ENCODE data around the gene CYBC1.
"Not testable (repeated sequence)": the region's sequence is repeated elsewhere in the genome, so short reads cannot be mapped to it uniquely, and the experiment has no call there.

CYBC1 gene

DNA sequence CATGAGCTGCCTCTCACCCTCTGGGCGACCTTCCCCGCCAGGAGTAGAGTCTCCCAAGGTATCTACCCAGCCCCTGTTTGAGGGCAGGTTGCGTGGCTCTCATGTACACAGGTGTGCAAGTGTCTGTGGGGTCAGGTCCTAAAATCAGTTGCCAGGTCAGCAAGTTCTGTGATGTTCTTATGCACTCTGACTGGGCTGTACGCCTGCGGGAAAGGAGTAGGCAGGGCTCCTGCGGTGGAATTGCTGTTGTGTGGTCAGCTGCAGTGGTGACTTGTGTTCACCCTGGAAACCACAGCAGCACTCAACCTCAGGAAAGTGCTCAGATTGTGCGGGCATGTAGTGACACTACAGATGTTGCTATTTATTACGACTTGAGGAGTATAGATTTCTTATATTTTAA is 27.4 kb upstream of the CYBC1 start:
- DNase-seq (ENCODE audit: low read depth), result no peak

DNA sequence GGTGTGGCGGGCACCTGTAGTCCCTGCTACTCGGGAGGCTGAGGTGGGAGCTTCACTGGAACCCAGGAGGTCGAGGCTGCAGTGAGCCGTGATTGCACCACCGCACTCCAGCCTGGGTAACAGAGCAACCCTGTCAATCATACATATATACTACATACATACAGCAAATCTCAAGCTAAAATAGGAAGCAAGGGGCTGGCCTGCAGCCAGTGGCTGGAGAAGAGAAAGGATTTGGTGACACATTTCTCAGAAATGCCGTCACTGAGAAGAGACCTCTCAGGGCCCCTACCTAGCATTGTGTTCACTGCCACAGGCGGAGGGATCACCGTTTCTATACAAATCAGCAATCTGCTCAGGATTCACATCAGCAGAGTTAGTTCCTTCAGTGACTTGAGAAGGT is 24.9 kb upstream of the CYBC1 start:
- no peak for DNase-seq (ENCODE audit: low read depth)

DNA sequence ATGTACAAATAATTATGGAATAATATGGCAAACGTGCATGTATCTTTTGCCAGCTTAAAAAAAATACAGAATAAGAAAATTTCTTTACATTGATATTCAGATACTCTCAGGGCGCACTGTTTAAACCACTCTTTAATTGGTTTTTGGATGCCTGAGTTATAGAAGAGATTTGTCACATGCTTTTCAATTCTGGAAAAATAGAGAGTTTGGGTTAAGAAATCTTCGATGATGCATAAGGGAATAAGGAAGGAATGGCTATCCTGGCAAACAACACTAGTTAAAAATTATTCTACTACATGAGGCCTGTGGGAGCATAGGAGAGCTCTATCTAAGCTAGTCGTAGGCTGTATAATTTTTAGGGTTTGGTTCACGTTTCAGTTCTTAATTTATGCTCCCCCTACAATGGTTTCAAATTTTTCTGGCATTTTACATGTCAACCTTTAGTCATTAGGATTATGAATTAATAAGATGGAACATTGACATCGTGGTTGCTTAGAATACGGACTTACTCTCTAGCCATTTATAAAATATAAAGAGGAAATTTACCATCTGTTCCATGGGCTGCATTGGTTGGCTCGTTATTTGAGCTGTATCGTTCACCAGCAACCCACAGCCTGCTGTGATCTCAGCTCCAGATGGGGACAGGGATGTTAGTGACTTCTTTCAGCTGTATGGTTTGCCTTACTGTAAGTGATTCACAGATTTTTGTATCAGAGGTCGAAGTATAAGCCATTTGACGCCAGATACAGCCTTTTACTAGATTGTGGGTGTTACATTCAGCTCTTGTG is 23.9 kb upstream of the CYBC1 start:
- no peak for DNase-seq (ENCODE audit: low read depth)

- DNase-seq (ENCODE audit: low read depth), result no peak
These were observed 19.5 kb upstream of the CYBC1 start for GRCh38 chr17:82470065-82470464.

DNA sequence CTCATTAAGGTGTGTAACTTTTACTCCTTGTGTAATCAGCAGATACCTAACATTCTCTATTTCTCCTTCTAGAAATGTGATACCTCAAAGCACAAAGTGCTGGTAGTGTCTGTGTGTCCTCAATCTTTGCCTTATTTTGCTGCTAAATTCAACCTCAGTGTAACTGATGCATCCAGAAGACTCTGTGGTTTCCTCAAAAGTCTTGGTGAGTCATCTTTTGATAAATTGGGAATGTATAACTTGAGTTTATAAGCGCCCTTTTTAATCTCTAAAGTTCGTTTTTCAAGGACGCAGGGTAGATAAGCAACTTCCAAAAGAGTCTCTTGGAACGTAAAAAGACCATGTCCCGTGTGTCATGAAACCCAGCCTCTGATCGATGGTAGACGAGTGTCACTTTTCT is 18.1 kb upstream of the CYBC1 start:
- DNase-seq (ENCODE audit: low read depth), result no peak

- DNase-seq (ENCODE audit: low read depth), result no peak
These were observed 14.6 kb upstream of the CYBC1 start for GRCh38 chr17:82465023-82465603.

DNA sequence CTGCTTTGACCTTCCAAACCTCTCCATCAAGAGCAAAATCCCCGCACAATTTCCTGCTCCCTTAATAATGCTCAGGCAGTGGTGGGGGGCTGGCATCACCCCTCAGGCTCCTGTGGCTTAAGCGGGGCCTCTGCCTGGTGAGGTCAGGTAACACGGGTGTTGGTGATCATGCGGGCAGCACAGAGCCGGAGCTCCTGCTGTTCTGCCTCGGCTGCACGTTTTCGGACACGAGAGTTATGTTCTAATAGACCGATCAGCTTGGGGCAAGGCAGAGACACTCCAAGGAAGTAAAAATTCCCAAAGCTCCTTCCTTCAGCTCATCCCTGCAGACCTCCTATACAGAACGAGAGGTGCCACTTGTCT is 14.0 kb upstream of the CYBC1 start:
- no peak for DNase-seq (ENCODE audit: low read depth)

DNA sequence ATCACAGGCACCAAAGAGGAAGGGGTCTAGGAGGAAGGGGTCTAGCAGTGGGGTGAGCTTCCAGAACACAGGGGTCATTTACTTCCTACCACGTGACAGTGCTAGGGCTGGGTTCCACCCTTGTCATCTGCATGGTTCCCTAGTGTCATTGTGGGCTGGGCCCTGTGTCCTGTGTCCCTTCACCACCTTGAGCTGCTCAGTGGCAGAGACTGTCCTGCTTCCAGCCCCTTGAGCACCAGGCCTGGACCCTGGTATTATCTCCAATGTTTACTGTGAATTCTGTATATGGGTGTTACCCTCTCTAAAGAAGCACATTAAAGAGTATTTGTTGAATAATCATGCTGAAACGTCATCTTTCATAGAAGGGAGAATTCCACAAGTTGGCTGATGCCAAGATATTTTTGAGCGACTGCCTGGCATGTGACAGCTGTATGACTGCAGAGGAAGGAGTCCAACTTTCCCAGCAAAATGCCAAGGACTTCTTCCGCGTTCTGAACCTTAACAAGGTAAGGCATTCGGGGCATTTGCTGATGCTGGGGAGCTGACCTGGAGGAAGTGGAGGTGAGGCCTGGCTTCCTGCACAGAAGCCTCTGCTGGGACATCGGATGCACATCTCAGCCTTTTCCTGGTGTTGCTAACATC is 13.5 kb upstream of the CYBC1 start:
- no peak for DNase-seq (ENCODE audit: low read depth)

- no peak for DNase-seq (ENCODE audit: low read depth)
These were observed 12.8 kb upstream of the CYBC1 start for GRCh38 chr17:82463391-82463790.

- no peak for DNase-seq (ENCODE audit: low read depth)
These were observed 11.4 kb upstream of the CYBC1 start for GRCh38 chr17:82461827-82462524.

- DNase-seq (ENCODE audit: low read depth), result not testable (repeated sequence)
These were observed 9.4 kb upstream of the CYBC1 start for GRCh38 chr17:82459936-82460335.

GRCh38 chr17:82458885-82459424 is 8.4 kb upstream of the CYBC1 start:
- DNase-seq (ENCODE audit: low read depth), result no peak

DNA sequence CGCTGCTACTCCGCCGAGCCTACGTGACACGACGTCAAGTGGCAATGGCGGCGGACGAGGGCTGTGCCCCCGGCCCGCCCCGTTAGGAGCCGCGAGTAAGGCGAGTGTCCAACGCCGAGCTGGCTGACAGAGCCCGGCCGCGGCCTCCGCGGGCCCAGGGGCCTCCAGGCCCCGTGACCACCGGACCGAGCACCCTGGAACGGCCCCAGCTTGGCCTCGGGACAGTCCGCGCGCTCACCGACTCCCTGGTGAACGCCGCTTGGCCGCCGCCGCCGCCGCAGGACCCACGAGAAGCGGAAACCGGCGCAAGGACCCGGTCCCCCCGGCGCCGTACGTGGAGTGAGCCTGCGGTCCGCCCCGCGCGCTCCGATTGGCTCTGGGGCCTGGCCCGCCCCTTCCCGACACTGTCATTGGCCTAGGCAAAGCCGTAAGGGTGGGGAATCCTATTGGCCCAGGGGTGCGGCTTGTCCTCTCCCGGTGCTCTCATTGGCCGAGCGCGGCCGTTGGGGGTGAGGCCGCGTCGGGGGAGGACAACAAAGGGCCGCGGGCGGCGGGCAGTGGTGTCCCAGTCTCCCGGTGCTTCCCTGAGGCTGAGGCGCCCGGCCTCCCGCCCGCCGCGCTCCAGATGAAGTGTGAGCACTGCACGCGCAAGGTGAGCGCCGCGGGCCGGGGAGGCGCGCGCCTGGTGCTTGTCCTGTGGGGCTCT is 7.8 kb upstream of the CYBC1 start, which contains the start of gene NARF:
Gene NARF (plus strand): TSS at position 563 of the 706 bp plus-strand sequence. CDS start 63 bp downstream, at position 626.
- DNase-seq (ENCODE audit: low read depth), result peak; percentile 96

DNA sequence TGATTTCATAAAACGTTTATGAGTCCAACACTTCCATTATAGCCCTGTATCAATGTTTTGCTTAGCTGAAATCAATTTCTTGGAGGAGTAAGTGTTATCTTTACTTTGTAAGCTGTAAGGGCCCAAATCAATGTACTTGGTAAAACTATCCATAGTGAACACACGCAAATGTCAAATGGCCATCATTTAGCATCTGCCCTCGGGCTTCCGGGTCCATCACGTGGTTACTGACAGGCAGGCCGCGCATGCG is 7.3 kb upstream of the CYBC1 start:
- no peak for DNase-seq (ENCODE audit: low read depth)

DNA sequence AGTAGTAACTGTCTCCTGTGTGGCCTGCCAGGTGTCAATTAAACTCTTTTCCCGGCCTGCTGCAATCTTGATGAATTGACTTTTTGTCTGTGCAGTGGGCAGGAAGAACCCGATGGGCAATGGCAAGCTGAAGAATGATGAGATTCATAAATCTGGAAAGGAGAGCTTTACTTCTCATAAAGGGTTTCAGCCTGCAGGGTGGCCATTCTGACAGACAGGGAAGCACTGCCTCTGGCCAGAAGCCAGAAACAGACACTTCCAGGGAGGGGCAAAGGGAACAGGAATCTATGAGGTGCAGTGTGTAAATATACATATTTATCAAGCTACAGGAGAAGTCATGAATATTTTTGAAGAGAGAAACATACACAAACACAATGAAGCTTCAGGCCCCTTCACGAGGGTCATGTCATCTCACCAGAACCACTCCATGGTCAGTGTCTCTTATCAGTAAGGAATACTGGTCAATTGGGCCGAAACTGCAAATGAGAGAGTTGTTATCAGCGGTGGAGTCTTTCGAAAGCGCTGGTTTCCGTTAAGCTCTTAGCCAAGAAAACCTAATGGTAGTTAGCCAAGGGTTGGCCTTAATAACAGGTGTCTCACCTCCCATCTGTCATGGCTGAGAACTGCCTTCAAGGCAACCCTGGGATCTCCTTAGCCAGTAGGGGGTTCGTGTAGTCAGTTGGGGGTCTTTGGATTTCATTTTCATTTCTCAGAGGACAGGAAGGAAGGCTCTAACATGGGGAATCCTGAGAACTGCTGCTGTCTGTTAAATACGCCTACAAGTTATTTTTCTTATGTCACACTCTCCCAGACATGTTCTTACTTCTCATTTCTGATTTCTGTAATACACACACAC is 6.7 kb upstream of the CYBC1 start:
- no peak for DNase-seq (ENCODE audit: low read depth)

DNA sequence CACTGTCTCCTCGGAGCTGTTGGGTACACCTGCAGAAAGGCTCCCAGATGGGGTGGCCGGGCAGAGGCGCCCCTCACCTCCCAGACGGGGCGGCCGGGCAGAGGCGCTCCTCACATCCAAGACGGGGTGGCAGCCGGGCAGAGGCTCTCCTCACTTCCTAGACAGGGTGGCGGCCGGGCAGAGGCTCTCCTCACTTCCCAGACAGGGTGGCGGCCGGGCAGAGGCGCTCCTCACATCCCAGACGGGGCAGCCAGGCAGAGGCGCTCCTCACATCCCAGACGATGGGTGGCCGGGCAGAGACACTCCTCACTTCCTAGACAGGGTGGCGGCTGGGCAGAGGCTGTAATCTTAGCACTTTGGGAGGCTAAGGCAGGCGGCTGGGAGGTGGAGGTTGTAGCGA is 3.2 kb upstream of the CYBC1 start:
- not testable (repeated sequence) for DNase-seq (ENCODE audit: low read depth)

DNA sequence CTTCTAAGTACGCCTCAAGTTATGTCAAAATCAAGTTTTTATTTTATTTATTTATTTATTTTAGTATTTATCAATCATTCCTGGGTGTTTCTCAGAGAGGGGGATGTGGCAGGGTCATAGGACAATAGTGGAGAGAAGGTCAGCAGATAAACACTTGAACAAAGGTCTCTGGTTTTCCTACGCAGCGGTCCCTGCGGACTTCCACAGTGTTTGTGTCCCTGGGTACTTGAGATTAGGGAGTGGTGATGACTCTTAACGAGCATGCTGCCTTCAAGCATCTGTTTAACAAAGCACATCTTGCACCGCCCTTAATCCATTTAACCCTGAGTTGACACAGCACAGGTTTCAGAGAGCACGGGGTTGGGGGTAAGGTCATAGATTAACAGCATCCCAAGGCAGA is 2.6 kb upstream of the CYBC1 start:
- not testable (repeated sequence) for DNase-seq (ENCODE audit: low read depth)

GRCh38 chr17:82452162-82452561 is 1.6 kb upstream of the CYBC1 start:
- DNase-seq (ENCODE audit: low read depth), result no peak

DNA sequence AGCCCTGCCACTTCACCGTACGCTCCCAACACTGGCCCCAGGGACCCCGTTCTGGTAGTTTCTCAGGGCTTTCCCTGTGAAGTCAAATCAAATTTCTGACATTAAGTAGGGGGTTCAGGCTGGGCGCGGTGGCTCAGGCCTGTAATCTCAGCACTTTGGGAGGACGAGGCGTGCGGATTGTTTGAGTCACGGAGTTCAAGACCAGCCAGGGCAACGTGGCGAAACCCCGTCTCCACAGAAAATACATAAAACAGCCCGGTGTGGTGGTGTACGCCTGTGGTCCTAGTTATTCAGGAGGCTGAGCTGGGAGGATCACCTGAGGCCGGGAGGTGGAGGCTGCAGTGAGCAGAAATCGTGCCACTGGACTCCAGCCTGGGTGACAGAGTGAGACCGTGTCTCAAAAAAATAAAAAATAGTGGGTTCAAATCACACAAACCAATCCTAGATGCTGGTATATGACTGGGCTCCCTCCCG is 632 bp downstream of the CYBC1 start:
- DNase-seq (ENCODE audit: low read depth), result peak; percentile 30

DNA sequence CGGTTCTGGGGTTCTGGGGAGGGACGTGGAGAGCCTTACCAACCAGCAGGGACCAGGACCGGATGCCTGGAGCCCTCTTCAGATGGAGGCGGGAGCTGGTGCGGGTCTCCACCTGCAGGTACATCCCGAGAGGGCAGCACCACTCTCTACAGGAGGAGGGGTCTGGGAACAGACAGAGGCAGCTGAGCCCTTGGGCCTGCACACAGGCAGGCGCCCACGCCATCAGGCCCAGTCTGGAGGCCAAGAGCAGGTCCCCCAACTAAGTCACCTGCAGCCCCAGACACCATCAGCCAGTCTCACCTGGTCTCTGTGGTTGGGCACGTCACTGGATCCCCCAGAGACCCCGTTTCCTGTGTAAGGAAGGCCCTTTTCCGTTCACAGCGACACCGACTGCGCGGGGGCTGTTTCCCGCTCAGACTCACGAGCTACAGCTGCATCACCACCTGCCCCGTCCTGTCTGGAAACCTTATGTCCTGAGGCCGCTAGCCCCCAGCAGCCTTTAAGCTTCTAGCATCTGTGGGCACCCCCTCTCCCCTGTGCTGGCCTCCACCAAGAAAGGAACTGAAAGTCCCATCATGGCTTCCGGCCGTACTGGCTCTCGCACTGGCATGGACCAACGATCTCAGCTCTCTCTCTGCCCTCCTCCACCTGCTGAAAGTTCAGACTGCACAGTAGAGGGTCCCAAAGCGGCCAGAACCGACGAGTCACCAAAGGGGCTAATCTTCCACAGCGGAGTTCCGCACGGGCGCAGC is 1.2 kb downstream of the CYBC1 start:
- peak; percentile 47 for DNase-seq (ENCODE audit: low read depth)
